ENCODE measurements around the gene C1QL1.

C1QL1 gene

GRCh38 chr17:44990994-44991393, 22.9 kb upstream of the C1QL1 start:
- H3K9me3 ChIP-seq (ENCODE audit: low read length): no peaks in the 10 kb centered on the region
- no peak overlapping the region for H3K9ac ChIP-seq (ENCODE audit: low read length)
- peaks cover 9% of the 10 kb centered on the region for H3K4me1 ChIP-seq (ENCODE audit: insufficient read depth, low read length, severe bottlenecking)
- H3F3A ChIP-seq (ENCODE audit: insufficient read depth, low read length): no peaks in the 10 kb centered on the region
- no peak overlapping the region for H3K4me2 ChIP-seq (ENCODE audit: low read length)
- no peaks in the 10 kb centered on the region for H4K20me1 ChIP-seq (ENCODE audit: insufficient read depth, low read length)
- no peak overlapping the region for H2AFZ ChIP-seq (ENCODE audit: low read length)
- TF ChIP-seq, protein P1, sequence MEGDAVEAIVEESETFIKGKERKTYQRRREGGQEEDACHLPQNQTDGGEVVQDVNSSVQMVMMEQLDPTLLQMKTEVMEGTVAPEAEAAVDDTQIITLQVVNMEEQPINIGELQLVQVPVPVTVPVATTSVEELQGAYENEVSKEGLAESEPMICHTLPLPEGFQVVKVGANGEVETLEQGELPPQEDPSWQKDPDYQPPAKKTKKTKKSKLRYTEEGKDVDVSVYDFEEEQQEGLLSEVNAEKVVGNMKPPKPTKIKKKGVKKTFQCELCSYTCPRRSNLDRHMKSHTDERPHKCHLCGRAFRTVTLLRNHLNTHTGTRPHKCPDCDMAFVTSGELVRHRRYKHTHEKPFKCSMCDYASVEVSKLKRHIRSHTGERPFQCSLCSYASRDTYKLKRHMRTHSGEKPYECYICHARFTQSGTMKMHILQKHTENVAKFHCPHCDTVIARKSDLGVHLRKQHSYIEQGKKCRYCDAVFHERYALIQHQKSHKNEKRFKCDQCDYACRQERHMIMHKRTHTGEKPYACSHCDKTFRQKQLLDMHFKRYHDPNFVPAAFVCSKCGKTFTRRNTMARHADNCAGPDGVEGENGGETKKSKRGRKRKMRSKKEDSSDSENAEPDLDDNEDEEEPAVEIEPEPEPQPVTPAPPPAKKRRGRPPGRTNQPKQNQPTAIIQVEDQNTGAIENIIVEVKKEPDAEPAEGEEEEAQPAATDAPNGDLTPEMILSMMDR (IDR thresholded peaks at IDR 0.05; ENCODE audit: low read length): no peak
- no peak for TF ChIP-seq EZH2 (IDR thresholded peaks at IDR 0.05; ENCODE audit: borderline replicate concordance, low read length)
- no peaks in the 10 kb centered on the region for H3K79me2 ChIP-seq (ENCODE audit: insufficient read depth, low read length)
- H3K4me3 ChIP-seq (ENCODE audit: low read depth, low read length, poor library complexity, severe bottlenecking): no peak overlapping the region
- no peaks in the 10 kb centered on the region for H3K9me2 ChIP-seq (ENCODE audit: low read depth, low read length)
- H3K27ac ChIP-seq (ENCODE audit: low read depth, low read length, poor library complexity, severe bottlenecking): no peak overlapping the region
- no peaks in the 10 kb centered on the region for H3K36me3 ChIP-seq (ENCODE audit: insufficient read depth, low read length)
- H3K27me3 ChIP-seq (ENCODE audit: insufficient read depth, low read length): no peaks in the 10 kb centered on the region; the same call in 1 of the 2 replicates

DNA sequence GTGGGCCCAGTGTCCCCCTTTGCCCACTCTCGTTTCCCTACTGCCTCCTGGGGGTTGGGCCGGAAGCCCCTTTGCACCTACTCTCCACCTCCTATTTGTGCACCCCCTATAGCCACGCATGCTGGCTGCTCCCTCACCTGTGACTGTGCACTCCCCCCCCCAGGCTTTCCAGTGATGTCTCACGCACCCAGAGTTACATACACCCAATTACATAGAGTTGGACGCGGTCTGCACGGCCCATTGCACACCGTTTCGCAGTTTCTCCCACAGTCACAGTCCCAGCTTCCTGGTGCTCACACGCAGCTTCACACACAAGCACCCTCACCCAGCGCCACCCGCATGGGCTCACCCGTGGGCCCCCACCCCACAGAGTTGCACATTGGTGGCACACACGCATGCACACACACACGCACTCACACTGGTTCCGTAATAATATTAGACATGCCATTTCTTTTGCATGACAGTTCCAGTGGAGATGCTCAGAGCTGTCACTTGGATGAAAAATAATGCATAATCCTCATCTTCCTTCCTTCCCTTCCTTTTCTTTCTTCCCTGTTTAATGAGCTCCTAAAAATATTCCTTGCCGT, 21.5 kb upstream of the C1QL1 start:
- no peak for TF ChIP-seq EZH2 (IDR thresholded peaks at IDR 0.05; ENCODE audit: borderline replicate concordance, low read length)
- TF ChIP-seq, protein P1 (IDR thresholded peaks at IDR 0.05; ENCODE audit: low read length): no peak
- H3K9me3 ChIP-seq (ENCODE audit: low read length): no peaks in the 10 kb centered on the region
- H3K9ac ChIP-seq (ENCODE audit: low read length): no peak overlapping the region
- no peak overlapping the region for H3K4me2 ChIP-seq (ENCODE audit: low read length)
- H4K20me1 ChIP-seq (ENCODE audit: insufficient read depth, low read length): no peaks in the 10 kb centered on the region
- H3K36me3 ChIP-seq (ENCODE audit: insufficient read depth, low read length): no peaks in the 10 kb centered on the region
- H3F3A ChIP-seq (ENCODE audit: insufficient read depth, low read length): no peaks in the 10 kb centered on the region
- H3K79me2 ChIP-seq (ENCODE audit: insufficient read depth, low read length): no peaks in the 10 kb centered on the region
- H3K9me2 ChIP-seq (ENCODE audit: low read depth, low read length): no peaks in the 10 kb centered on the region
- H3K27ac ChIP-seq (ENCODE audit: low read depth, low read length, poor library complexity, severe bottlenecking): no peak overlapping the region
- H2AFZ ChIP-seq (ENCODE audit: low read length): no peak overlapping the region
- no peaks in the 10 kb centered on the region; the same call in 1 of the 2 replicates for H3K27me3 ChIP-seq (ENCODE audit: insufficient read depth, low read length)
- H3K4me3 ChIP-seq (ENCODE audit: low read depth, low read length, poor library complexity, severe bottlenecking): no peak overlapping the region
- H3K4me1 ChIP-seq (ENCODE audit: insufficient read depth, low read length, severe bottlenecking): peaks cover 9% of the 10 kb centered on the region

DNA sequence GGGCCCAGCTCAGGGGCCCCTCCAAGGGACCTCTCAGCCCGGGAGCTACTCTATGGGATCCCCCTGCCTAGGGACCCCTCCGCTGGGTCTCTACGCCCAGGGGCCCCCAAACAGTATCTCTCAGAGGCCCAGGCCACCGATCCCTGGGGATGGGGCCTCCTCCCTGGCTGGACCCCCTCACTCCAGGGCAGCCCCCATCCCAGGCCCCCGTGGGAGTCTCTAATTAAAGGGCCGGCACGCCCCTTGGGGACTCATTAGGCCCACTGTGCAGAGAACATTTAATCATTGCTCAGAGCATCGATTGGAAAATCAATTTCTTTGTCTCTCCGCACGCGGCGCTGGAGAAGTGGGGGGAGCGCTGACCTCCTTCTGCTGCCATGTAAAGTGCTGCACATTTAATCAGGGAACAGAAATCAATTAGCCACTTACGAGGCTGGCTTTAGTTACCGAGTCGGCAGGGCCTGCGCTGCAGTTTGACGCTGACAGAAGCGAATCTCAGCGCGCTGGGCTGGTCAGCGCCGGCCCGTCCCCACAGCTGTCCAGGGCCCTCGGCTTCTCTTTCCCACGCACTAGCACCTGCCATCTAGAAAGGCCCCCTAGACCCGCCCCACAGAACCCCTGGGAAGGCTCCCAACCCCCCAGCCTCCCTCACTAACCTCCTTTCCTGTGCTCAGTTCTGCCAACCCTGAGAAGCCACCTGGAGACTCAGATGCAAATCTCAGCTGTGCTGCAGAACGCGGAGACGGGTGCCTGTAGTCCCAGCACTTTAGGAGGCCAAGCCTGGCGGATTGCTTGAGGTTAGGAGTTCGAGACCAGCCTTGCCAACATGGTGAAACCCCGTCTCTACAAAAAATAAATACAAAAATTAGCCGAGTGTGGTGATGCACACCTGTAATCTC, 20.2 kb upstream of the C1QL1 start:
- TF ChIP-seq, protein P1 (IDR thresholded peaks at IDR 0.05; ENCODE audit: low read length): no peak
- TF ChIP-seq EZH2 (IDR thresholded peaks at IDR 0.05; ENCODE audit: borderline replicate concordance, low read length): no peak
- no peak overlapping the region for H3K4me2 ChIP-seq (ENCODE audit: low read length)
- H3K9ac ChIP-seq (ENCODE audit: low read length): no peak overlapping the region
- no peak overlapping the region for H2AFZ ChIP-seq (ENCODE audit: low read length)
- no peaks in the 10 kb centered on the region for H3K9me3 ChIP-seq (ENCODE audit: low read length)
- H3K27me3 ChIP-seq (ENCODE audit: insufficient read depth, low read length): no peaks in the 10 kb centered on the region
- H3K9me2 ChIP-seq (ENCODE audit: low read depth, low read length): no peaks in the 10 kb centered on the region
- H3F3A ChIP-seq (ENCODE audit: insufficient read depth, low read length): no peaks in the 10 kb centered on the region
- peaks cover 9% of the 10 kb centered on the region for H3K4me1 ChIP-seq (ENCODE audit: insufficient read depth, low read length, severe bottlenecking)
- no peak overlapping the region for H3K4me3 ChIP-seq (ENCODE audit: low read depth, low read length, poor library complexity, severe bottlenecking)
- no peaks in the 10 kb centered on the region for H3K36me3 ChIP-seq (ENCODE audit: insufficient read depth, low read length)
- H3K79me2 ChIP-seq (ENCODE audit: insufficient read depth, low read length): no peaks in the 10 kb centered on the region
- no peak overlapping the region for H3K27ac ChIP-seq (ENCODE audit: low read depth, low read length, poor library complexity, severe bottlenecking)
- H4K20me1 ChIP-seq (ENCODE audit: insufficient read depth, low read length): no peaks in the 10 kb centered on the region

Measured in OCI-LY1 (cell line).